ENCODE results near the gene AFDN. TPM values are rescaled to one million over a fixed set of nuclear protein-coding genes. Genes with fewer than 3 reads are reported as not detected.

AFDN gene
- polyA plus RNA-seq, 1 of the 3 experiments (the other 2 are of a cell fraction) = 25.1 TPM

GRCh38 chr6:168020242-168020641, 193.5 kb downstream of the AFDN start:
- no peak overlapping the region for H2AFZ ChIP-seq (ENCODE audit: low read depth)
- no peaks in the 10 kb centered on the region for H4K20me1 ChIP-seq (ENCODE audit: insufficient read depth)
- H3K4me3 ChIP-seq (ENCODE audit: low read depth in 2 of 2, low read length in 1 of 2) = no peak overlapping the region
- no peaks in the 10 kb centered on the region for H3K79me2 ChIP-seq (ENCODE audit: insufficient read depth)
- no peak overlapping the region for H3K4me2 ChIP-seq
- H3K4me1 ChIP-seq (ENCODE audit: control insufficient read depth in 1 of 2, insufficient read depth in 2 of 2, low read depth in 1 of 2, low read length in 1 of 2) = no peaks in the 10 kb centered on the region
- H3K27ac ChIP-seq (ENCODE audit: low read depth in 2 of 2, low read length in 1 of 2) = no peak overlapping the region
- TF ChIP-seq FOXM1 (IDR thresholded peaks at IDR 0.05; ENCODE audit: low read depth) (no peak), JUND (IDR thresholded peaks at IDR 0.05) (no peak), SIN3A (IDR thresholded peaks at IDR 0.05; ENCODE audit: borderline replicate concordance, low read depth, low read length) (no peak), ELF1 (IDR thresholded peaks at IDR 0.05) (no peak), RXRA (IDR thresholded peaks at IDR 0.05; ENCODE audit: borderline replicate concordance, low read depth) (no peak), MAX (IDR thresholded peaks at IDR 0.05; ENCODE audit: low read depth) (no peak), CHD2 (IDR thresholded peaks at IDR 0.05; ENCODE audit: low read length, partially characterized antibody) (no peak), RFX5 (IDR thresholded peaks at IDR 0.05; ENCODE audit: low read length) (no peak), EP300 (IDR thresholded peaks at IDR 0.05; ENCODE audit: borderline replicate concordance in 1 of 2, low read depth in 1 of 2, low read length in 1 of 2) (no peak), POLR2AphosphoS5 (IDR thresholded peaks at IDR 0.05; ENCODE audit: low read depth, low read length) (no peak), NRF1 (IDR thresholded peaks at IDR 0.05; ENCODE audit: low read depth, low read length) (no peak)
- no peaks in the 10 kb centered on the region for H3K27me3 ChIP-seq (ENCODE audit: insufficient read depth)
- DNase-seq = no peak
- no peaks in the 10 kb centered on the region for H3F3A ChIP-seq (replicated peaks; ENCODE audit: insufficient read depth)
- H3K9ac ChIP-seq = no peak overlapping the region
- H3K9me3 ChIP-seq = no peaks in the 10 kb centered on the region
- WGBS (ENCODE audit: low lambda C conversion rate) = 56% methylated on average over 8 of the region's 8 CpGs
- POLR2A ChIA-PET = no interaction called here
- CTCF ChIA-PET = interaction anchor here (0.8 kb wide), 1 partner anchor 12 kb away, joined by 4 read pairs; no protein-coding TSS in a partner anchor
- H3K9me2 ChIP-seq = no peaks in the 10 kb centered on the region
- H3K36me3 ChIP-seq (replicated peaks in 1 of 2; ENCODE audit: control insufficient read depth in 1 of 2, insufficient read depth in 2 of 2, low read length in 1 of 2) = no peaks in the 10 kb centered on the region

- Histone ChIP-seq H3K4me3 (ENCODE audit: low read depth in 2 of 2, low read length in 1 of 2) (no peak overlapping the region), H3F3A (replicated peaks; ENCODE audit: insufficient read depth) (no peaks in the 10 kb centered on the region), H3K9me2 (no peaks in the 10 kb centered on the region), H4K20me1 (ENCODE audit: insufficient read depth) (no peaks in the 10 kb centered on the region), H3K4me2 (no peak overlapping the region), H3K79me2 (ENCODE audit: insufficient read depth) (no peaks in the 10 kb centered on the region), H3K27ac (ENCODE audit: low read depth in 2 of 2, low read length in 1 of 2) (no peak overlapping the region), H3K9me3 (no peaks in the 10 kb centered on the region), H3K27me3 (ENCODE audit: insufficient read depth) (no peaks in the 10 kb centered on the region), H3K4me1 (ENCODE audit: control insufficient read depth in 1 of 2, insufficient read depth in 2 of 2, low read depth in 1 of 2, low read length in 1 of 2) (no peaks in the 10 kb centered on the region), H3K9ac (no peak overlapping the region), H2AFZ (ENCODE audit: low read depth) (no peak overlapping the region), H3K36me3 (replicated peaks in 1 of 2; ENCODE audit: control insufficient read depth in 1 of 2, insufficient read depth in 2 of 2, low read length in 1 of 2) (no peaks in the 10 kb centered on the region)
- 20% methylated on average over 5 of the region's 5 CpGs for WGBS (ENCODE audit: low lambda C conversion rate)
- POLR2A ChIA-PET = no interaction called here
- no peak for DNase-seq
- no peak for TF ChIP-seq TEAD4 (IDR thresholded peaks at IDR 0.05; ENCODE audit: borderline replicate concordance, insufficient read depth)
- no peak for TF ChIP-seq TCF12 (IDR thresholded peaks at IDR 0.05)
- TF ChIP-seq FOSL2 (IDR thresholded peaks at IDR 0.05; ENCODE audit: borderline replicate concordance, low read depth) = no peak
- TF ChIP-seq GATA2 (CRISPR knock-in tag; IDR thresholded peaks at IDR 0.05) = peak; percentile 49; the same call in 1 of the 2 replicates
- TF ChIP-seq REST (IDR thresholded peaks at IDR 0.05; ENCODE audit: low read depth, low read length) = no peak
- TF ChIP-seq RAD21 (IDR thresholded peaks at IDR 0.05; ENCODE audit: low read length) = no peak
- no peak for TF ChIP-seq PBX3 (IDR thresholded peaks at IDR 0.05)
- CTCF ChIA-PET = no interaction called here
These were observed 194.9 kb downstream of the AFDN start for GRCh38 chr6:168021581-168021980.
